Measurements from ENCODE around the gene KCNJ3. TPM values are rescaled to one million over a fixed set of nuclear protein-coding genes. Genes with fewer than 3 reads are reported as not detected.

Gene KCNJ3, protein sequence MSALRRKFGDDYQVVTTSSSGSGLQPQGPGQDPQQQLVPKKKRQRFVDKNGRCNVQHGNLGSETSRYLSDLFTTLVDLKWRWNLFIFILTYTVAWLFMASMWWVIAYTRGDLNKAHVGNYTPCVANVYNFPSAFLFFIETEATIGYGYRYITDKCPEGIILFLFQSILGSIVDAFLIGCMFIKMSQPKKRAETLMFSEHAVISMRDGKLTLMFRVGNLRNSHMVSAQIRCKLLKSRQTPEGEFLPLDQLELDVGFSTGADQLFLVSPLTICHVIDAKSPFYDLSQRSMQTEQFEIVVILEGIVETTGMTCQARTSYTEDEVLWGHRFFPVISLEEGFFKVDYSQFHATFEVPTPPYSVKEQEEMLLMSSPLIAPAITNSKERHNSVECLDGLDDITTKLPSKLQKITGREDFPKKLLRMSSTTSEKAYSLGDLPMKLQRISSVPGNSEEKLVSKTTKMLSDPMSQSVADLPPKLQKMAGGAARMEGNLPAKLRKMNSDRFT
- total RNA-seq, result not detected in 2 replicates

DNA sequence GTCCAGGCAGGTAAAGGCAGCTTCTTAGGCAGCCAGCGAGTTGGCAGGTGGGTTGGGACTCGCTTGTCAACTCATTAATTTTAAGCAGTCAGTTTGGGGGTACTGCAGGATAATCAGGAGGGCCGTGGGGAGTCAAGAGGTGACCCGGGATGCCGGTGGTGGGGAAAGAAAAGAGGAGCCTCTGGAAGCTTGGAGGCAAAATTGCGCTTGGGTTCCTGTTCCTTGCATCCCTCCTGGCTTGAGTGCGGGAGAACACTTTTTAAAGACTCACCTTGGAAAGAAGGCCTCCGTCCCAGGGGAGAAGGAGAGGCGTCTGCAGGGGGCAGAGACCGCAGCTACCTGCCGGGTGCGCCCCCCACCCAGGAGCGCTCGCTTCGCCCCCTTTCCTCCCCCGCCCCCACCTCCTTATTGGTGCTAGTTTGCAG is at the start of gene KCNJ3:
Gene KCNJ3 (plus strand): TSS at position 400 of the 425 bp plus-strand sequence. CDS start 81 bp downstream, outside the sequence.

